SK-N-SH treated with all-trans-retinoic acid at 6 μM for 48 hours (cell line): Measurements from ENCODE around the gene METTL26.

Experiments used
- ARNTL ChIP-seq: fragments of 450-650 bp; formaldehyde crosslinking; IDR thresholded peaks from 2 replicates; pipeline ENCODE4 v1.5.0; 2020; ENCODE audit warnings: low read depth, mild to moderate bottlenecking, moderate library complexity, borderline replicate concordance
- BACH2 ChIP-seq: fragments of 250-450 bp; sonication (Bioruptor Pico); IDR thresholded peaks from 2 replicates; pipeline ENCODE4 v1.9.0; 2021; ENCODE audit warnings: mild to moderate bottlenecking, borderline replicate concordance
- CSDC2 ChIP-seq: fragments of 250-450 bp; sonication (Bioruptor Pico); IDR thresholded peaks from 2 replicates; pipeline ENCODE4 v1.5.0; 2020; ENCODE audit warnings: mild to moderate bottlenecking, moderate library complexity
- ISL1 ChIP-seq: fragments of 250-450 bp; sonication (Bioruptor Pico); IDR thresholded peaks from 2 replicates; pipeline ENCODE4 v2.1.2; 2022; ENCODE audit warnings: mild to moderate bottlenecking, moderate library complexity
- RARB ChIP-seq: fragments of 250-450 bp; sonication (Bioruptor Pico); IDR thresholded peaks from 2 replicates; pipeline ENCODE4 v1.8.0; 2021; ENCODE audit warnings: mild to moderate bottlenecking, moderate library complexity
- TF ChIP-seq, protein P1 (sequence below): fragments of 250-450 bp; sonication (Bioruptor Pico); IDR thresholded peaks from 2 replicates; pipeline ENCODE4 v1.8.0; 2021; ENCODE audit warnings: low read depth, mild to moderate bottlenecking, moderate library complexity, borderline replicate concordance
- TF ChIP-seq, protein P2 (sequence below): fragments of 250-450 bp; sonication (Bioruptor Pico); IDR thresholded peaks from 2 replicates; pipeline ENCODE4 v1.5.1; 2020; ENCODE audit warnings: low read depth, mild to moderate bottlenecking, moderate library complexity

DNA sequence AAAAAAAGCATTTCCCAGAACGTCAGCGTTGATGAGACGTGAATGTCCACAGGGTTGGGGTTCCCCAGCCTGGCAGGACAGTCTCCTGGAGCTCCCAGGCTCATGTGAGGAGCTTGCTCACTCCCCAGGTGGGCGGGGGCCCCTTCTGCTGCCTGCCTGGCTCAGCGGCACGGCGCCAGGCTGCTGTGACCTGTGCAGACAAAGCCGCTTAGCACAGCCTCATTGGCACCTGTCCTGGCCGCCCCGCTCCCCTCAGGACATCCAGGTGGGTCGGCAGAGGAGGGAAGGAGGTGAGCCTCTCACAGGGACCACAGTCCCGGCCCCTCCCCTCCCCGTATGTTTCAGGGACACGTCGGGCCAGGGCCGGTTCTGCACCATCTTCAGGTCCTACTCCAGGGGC is 18.2 kb downstream of the METTL26 start:
- TF ChIP-seq, protein P1, sequence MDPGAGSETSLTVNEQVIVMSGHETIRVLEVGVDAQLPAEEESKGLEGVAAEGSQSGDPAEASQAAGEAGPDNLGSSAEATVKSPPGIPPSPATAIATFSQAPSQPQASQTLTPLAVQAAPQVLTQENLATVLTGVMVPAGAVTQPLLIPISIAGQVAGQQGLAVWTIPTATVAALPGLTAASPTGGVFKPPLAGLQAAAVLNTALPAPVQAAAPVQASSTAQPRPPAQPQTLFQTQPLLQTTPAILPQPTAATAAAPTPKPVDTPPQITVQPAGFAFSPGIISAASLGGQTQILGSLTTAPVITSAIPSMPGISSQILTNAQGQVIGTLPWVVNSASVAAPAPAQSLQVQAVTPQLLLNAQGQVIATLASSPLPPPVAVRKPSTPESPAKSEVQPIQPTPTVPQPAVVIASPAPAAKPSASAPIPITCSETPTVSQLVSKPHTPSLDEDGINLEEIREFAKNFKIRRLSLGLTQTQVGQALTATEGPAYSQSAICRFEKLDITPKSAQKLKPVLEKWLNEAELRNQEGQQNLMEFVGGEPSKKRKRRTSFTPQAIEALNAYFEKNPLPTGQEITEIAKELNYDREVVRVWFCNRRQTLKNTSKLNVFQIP (CRISPR knock-in tag), result no peak
- no peak for TF ChIP-seq RARB
- no peak for TF ChIP-seq ISL1 (CRISPR knock-in tag)
- no peak for TF ChIP-seq BACH2 (CRISPR knock-in tag)
- no peak for TF ChIP-seq ARNTL (CRISPR knock-in tag)
- no peak for TF ChIP-seq CSDC2 (CRISPR knock-in tag)
- TF ChIP-seq, protein P2, sequence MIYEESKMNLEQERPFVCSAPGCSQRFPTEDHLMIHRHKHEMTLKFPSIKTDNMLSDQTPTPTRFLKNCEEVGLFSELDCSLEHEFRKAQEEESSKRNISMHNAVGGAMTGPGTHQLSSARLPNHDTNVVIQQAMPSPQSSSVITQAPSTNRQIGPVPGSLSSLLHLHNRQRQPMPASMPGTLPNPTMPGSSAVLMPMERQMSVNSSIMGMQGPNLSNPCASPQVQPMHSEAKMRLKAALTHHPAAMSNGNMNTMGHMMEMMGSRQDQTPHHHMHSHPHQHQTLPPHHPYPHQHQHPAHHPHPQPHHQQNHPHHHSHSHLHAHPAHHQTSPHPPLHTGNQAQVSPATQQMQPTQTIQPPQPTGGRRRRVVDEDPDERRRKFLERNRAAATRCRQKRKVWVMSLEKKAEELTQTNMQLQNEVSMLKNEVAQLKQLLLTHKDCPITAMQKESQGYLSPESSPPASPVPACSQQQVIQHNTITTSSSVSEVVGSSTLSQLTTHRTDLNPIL, result no peak
